HEK293 (cell line): ENCODE results near the gene FAM219B.

ENCODE experiments used
- HOXA7 ChIP-seq: sonication (generic); formaldehyde crosslinking; IDR thresholded peaks from 2 replicates; pipeline ENCODE4 v1.8.1; 2022; ENCODE audit warnings: missing genetic modification reagents, borderline replicate concordance
- MEIS1 ChIP-seq: sonication (generic); formaldehyde crosslinking; IDR thresholded peaks from 2 replicates; pipeline ENCODE4 v1.8.1; 2022; ENCODE audit warnings: missing genetic modification reagents, mild to moderate bottlenecking, borderline replicate concordance
- MZF1 ChIP-seq: fragments of 450-650 bp; formaldehyde crosslinking; IDR thresholded peaks from 2 replicates; pipeline ENCODE4 v1.5.1; 2017; ENCODE audit warnings: missing biosample characterization, missing genetic modification characterization, borderline replicate concordance
- REPIN1 ChIP-seq: fragments of 450-650 bp; formaldehyde crosslinking; IDR thresholded peaks from 2 replicates; pipeline ENCODE4 v1.5.1; 2017; ENCODE audit warnings: missing biosample characterization, missing genetic modification characterization, low read depth
- SALL2 ChIP-seq: fragments of 450-650 bp; formaldehyde crosslinking; IDR thresholded peaks from 2 replicates; pipeline ENCODE4 v1.5.0; 2017; ENCODE audit warnings: missing biosample characterization, mild to moderate bottlenecking, missing genetic modification characterization, borderline replicate concordance
- YY2 ChIP-seq: fragments of 450-650 bp; formaldehyde crosslinking; IDR thresholded peaks from 2 replicates; pipeline ENCODE4 v1.5.1; 2016; ENCODE audit warnings: missing biosample characterization, missing genetic modification characterization
- ZNF16 ChIP-seq: fragments of 450-650 bp; formaldehyde crosslinking; IDR thresholded peaks from 2 replicates; pipeline ENCODE4 v1.5.1; 2016; ENCODE audit warnings: low read depth, missing biosample characterization, missing genetic modification characterization
- ZNF184 ChIP-seq: fragments of 450-650 bp; IDR thresholded peaks from 2 replicates; pipeline ENCODE4 v1.5.1; 2018; ENCODE audit warnings: missing biosample characterization, mild to moderate bottlenecking, missing genetic modification characterization
- ZNF23 ChIP-seq: fragments of 450-650 bp; formaldehyde crosslinking; IDR thresholded peaks from 2 replicates; pipeline ENCODE4 v1.5.1; 2016; ENCODE audit warnings: missing biosample characterization, missing genetic modification characterization, borderline replicate concordance
- ZNF596 ChIP-seq: fragments of 450-650 bp; IDR thresholded peaks from 2 replicates; pipeline ENCODE4 v1.5.0; 2018; ENCODE audit warnings: missing biosample characterization, mild to moderate bottlenecking, missing genetic modification characterization, moderate library complexity
- ZNF629 ChIP-seq: fragments of 450-650 bp; formaldehyde crosslinking; IDR thresholded peaks from 2 replicates; pipeline ENCODE4 v1.5.1; 2017; ENCODE audit warnings: missing biosample characterization, missing genetic modification characterization
- ZNF654 ChIP-seq: fragments of 450-650 bp; formaldehyde crosslinking; IDR thresholded peaks from 2 replicates; pipeline ENCODE4 v1.5.1; 2016; ENCODE audit warnings: low read depth, missing biosample characterization, missing genetic modification characterization
- ZSCAN23 ChIP-seq: fragments of 450-650 bp; formaldehyde crosslinking; IDR thresholded peaks from 2 replicates; pipeline ENCODE4 v1.5.1; 2016; ENCODE audit warnings: missing biosample characterization, missing genetic modification characterization
- TF ChIP-seq, protein P1 (sequence below): fragments of 450-650 bp; formaldehyde crosslinking; IDR thresholded peaks from 2 replicates; pipeline ENCODE4 v1.5.1; 2017; ENCODE audit warnings: missing biosample characterization, missing genetic modification characterization
- TF ChIP-seq, protein P2 (sequence below): fragments of 450-650 bp; formaldehyde crosslinking; IDR thresholded peaks from 2 replicates; pipeline ENCODE4 v1.5.1; 2016; ENCODE audit warnings: missing biosample characterization, missing genetic modification characterization
- TF ChIP-seq, protein P3 (sequence below): fragments of 450-650 bp; formaldehyde crosslinking; IDR thresholded peaks from 2 replicates; pipeline ENCODE4 v1.5.1; 2016; ENCODE audit warnings: missing biosample characterization, missing genetic modification characterization
- TF ChIP-seq, protein P4 (sequence below): fragments of 450-650 bp; formaldehyde crosslinking; IDR thresholded peaks from 2 replicates; pipeline ENCODE4 v1.5.1; 2016; ENCODE audit warnings: missing biosample characterization, missing genetic modification characterization
- TF ChIP-seq, protein P5 (sequence below): fragments of 450-650 bp; formaldehyde crosslinking; IDR thresholded peaks from 2 replicates; pipeline ENCODE4 v1.5.1; 2016; ENCODE audit warnings: missing biosample characterization, missing genetic modification characterization
- TF ChIP-seq, protein P6 (sequence below): fragments of 450-650 bp; formaldehyde crosslinking; IDR thresholded peaks from 2 replicates; pipeline ENCODE4 v1.5.1; 2017; ENCODE audit warnings: missing biosample characterization, missing genetic modification characterization
- TF ChIP-seq, protein P7 (sequence below): fragments of 450-650 bp; IDR thresholded peaks from 2 replicates; pipeline ENCODE4 v1.5.1; 2018; ENCODE audit warnings: missing biosample characterization, missing genetic modification characterization

The FAM219B gene

DNA sequence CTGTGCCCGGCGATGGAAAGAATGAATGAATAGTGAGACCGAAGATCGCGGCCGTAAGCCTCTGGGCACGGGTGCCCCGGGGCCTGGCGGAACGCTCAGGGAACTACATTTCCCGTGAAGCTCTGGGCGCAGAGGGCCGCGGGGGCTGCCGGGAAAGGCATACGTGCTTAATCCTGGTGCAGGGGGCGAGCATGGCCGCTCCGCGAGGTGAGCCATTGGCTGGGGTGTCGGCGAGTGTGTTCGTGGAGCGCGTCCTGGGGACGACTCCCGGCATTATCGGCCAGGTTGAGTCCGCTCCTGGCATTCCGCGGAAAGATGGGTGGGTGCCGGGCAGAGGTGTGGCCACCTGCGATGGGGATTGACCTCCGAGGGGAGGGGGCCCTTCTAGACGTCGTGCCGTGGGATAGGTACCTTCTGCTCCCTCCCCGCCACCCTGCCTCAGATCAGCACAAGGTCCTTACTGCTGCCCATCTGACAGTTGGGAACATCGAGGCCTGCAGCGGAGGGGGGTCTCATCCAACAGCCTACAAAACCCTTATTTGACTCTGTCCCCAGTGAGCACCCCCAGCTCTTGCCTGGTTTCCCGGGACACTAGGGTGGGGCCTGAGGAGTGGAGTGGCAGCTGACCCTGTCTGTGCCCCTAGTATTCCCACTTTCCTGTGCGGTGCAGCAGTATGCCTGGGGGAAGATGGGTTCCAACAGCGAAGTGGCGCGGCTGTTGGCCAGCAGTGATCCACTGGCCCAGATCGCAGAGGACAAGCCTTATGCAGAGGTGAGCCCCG, 16.6 kb downstream of the FAM219B start, which contains the start of gene MPI (continued):
- TF ChIP-seq ZNF16 (tag by site-specific recombination) (no peak), REPIN1 (peak; percentile 95; the same call in 1 of the 2 replicates), HOXA7 (no peak), MEIS1 (no peak), ZNF629 (tag by site-specific recombination) (peak; percentile 89), ZNF596 (tag by site-specific recombination) (no peak), ZSCAN23 (peak; percentile 91; the same call in 1 of the 2 replicates), YY2 (tag by site-specific recombination) (peak; percentile 98), ZNF654 (no peak), ZNF23 (tag by site-specific recombination) (no peak), MZF1 (tag by site-specific recombination) (no peak), ZNF184 (no peak), SALL2 (no peak)
- TF ChIP-seq, protein P1, sequence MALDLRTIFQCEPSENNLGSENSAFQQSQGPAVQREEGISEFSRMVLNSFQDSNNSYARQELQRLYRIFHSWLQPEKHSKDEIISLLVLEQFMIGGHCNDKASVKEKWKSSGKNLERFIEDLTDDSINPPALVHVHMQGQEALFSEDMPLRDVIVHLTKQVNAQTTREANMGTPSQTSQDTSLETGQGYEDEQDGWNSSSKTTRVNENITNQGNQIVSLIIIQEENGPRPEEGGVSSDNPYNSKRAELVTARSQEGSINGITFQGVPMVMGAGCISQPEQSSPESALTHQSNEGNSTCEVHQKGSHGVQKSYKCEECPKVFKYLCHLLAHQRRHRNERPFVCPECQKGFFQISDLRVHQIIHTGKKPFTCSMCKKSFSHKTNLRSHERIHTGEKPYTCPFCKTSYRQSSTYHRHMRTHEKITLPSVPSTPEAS (tag by site-specific recombination) = peak; percentile 67
- TF ChIP-seq, protein P2, sequence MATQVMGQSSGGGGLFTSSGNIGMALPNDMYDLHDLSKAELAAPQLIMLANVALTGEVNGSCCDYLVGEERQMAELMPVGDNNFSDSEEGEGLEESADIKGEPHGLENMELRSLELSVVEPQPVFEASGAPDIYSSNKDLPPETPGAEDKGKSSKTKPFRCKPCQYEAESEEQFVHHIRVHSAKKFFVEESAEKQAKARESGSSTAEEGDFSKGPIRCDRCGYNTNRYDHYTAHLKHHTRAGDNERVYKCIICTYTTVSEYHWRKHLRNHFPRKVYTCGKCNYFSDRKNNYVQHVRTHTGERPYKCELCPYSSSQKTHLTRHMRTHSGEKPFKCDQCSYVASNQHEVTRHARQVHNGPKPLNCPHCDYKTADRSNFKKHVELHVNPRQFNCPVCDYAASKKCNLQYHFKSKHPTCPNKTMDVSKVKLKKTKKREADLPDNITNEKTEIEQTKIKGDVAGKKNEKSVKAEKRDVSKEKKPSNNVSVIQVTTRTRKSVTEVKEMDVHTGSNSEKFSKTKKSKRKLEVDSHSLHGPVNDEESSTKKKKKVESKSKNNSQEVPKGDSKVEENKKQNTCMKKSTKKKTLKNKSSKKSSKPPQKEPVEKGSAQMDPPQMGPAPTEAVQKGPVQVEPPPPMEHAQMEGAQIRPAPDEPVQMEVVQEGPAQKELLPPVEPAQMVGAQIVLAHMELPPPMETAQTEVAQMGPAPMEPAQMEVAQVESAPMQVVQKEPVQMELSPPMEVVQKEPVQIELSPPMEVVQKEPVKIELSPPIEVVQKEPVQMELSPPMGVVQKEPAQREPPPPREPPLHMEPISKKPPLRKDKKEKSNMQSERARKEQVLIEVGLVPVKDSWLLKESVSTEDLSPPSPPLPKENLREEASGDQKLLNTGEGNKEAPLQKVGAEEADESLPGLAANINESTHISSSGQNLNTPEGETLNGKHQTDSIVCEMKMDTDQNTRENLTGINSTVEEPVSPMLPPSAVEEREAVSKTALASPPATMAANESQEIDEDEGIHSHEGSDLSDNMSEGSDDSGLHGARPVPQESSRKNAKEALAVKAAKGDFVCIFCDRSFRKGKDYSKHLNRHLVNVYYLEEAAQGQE (tag by site-specific recombination) = no peak; the same call in 1 of the 2 replicates
- TF ChIP-seq, protein P3, sequence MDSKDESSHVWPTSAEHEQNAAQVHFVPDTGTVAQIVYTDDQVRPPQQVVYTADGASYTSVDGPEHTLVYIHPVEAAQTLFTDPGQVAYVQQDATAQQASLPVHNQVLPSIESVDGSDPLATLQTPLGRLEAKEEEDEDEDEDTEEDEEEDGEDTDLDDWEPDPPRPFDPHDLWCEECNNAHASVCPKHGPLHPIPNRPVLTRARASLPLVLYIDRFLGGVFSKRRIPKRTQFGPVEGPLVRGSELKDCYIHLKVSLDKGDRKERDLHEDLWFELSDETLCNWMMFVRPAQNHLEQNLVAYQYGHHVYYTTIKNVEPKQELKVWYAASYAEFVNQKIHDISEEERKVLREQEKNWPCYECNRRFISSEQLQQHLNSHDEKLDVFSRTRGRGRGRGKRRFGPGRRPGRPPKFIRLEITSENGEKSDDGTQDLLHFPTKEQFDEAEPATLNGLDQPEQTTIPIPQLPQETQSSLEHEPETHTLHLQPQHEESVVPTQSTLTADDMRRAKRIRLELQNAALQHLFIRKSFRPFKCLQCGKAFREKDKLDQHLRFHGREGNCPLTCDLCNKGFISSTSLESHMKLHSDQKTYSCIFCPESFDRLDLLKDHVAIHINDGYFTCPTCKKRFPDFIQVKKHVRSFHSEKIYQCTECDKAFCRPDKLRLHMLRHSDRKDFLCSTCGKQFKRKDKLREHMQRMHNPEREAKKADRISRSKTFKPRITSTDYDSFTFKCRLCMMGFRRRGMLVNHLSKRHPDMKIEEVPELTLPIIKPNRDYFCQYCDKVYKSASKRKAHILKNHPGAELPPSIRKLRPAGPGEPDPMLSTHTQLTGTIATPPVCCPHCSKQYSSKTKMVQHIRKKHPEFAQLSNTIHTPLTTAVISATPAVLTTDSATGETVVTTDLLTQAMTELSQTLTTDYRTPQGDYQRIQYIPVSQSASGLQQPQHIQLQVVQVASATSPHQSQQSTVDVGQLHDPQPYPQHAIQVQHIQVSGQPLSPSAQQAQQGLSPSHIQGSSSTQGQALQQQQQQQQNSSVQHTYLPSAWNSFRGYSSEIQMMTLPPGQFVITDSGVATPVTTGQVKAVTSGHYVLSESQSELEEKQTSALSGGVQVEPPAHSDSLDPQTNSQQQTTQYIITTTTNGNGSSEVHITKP (tag by site-specific recombination) = peak; percentile 73
- TF ChIP-seq, protein P4, sequence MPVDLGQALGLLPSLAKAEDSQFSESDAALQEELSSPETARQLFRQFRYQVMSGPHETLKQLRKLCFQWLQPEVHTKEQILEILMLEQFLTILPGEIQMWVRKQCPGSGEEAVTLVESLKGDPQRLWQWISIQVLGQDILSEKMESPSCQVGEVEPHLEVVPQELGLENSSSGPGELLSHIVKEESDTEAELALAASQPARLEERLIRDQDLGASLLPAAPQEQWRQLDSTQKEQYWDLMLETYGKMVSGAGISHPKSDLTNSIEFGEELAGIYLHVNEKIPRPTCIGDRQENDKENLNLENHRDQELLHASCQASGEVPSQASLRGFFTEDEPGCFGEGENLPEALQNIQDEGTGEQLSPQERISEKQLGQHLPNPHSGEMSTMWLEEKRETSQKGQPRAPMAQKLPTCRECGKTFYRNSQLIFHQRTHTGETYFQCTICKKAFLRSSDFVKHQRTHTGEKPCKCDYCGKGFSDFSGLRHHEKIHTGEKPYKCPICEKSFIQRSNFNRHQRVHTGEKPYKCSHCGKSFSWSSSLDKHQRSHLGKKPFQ (tag by site-specific recombination) = 0 out of 2 replicates have a peak, but pooled peaks have one; percentile 30
- TF ChIP-seq, protein P5, sequence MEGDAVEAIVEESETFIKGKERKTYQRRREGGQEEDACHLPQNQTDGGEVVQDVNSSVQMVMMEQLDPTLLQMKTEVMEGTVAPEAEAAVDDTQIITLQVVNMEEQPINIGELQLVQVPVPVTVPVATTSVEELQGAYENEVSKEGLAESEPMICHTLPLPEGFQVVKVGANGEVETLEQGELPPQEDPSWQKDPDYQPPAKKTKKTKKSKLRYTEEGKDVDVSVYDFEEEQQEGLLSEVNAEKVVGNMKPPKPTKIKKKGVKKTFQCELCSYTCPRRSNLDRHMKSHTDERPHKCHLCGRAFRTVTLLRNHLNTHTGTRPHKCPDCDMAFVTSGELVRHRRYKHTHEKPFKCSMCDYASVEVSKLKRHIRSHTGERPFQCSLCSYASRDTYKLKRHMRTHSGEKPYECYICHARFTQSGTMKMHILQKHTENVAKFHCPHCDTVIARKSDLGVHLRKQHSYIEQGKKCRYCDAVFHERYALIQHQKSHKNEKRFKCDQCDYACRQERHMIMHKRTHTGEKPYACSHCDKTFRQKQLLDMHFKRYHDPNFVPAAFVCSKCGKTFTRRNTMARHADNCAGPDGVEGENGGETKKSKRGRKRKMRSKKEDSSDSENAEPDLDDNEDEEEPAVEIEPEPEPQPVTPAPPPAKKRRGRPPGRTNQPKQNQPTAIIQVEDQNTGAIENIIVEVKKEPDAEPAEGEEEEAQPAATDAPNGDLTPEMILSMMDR = peak; percentile 52
- TF ChIP-seq, protein P6, sequence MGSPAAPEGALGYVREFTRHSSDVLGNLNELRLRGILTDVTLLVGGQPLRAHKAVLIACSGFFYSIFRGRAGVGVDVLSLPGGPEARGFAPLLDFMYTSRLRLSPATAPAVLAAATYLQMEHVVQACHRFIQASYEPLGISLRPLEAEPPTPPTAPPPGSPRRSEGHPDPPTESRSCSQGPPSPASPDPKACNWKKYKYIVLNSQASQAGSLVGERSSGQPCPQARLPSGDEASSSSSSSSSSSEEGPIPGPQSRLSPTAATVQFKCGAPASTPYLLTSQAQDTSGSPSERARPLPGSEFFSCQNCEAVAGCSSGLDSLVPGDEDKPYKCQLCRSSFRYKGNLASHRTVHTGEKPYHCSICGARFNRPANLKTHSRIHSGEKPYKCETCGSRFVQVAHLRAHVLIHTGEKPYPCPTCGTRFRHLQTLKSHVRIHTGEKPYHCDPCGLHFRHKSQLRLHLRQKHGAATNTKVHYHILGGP (tag by site-specific recombination) = no peak
- TF ChIP-seq, protein P7, sequence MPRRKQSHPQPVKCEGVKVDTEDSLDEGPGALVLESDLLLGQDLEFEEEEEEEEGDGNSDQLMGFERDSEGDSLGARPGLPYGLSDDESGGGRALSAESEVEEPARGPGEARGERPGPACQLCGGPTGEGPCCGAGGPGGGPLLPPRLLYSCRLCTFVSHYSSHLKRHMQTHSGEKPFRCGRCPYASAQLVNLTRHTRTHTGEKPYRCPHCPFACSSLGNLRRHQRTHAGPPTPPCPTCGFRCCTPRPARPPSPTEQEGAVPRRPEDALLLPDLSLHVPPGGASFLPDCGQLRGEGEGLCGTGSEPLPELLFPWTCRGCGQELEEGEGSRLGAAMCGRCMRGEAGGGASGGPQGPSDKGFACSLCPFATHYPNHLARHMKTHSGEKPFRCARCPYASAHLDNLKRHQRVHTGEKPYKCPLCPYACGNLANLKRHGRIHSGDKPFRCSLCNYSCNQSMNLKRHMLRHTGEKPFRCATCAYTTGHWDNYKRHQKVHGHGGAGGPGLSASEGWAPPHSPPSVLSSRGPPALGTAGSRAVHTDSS = no peak
